ENCODE results near the gene HNRNPAB. TPM values are rescaled to one million over a fixed set of nuclear protein-coding genes. Genes with fewer than 3 reads are reported as not detected.

Gene HNRNPAB
- total and polyA plus RNA-seq, 9 of the 15 experiments (the other 6 are each of a cell fraction or from before 2014, with no cell fraction given), result 34.6 to 425 (median 236) TPM

GRCh38 chr5:178256746-178257145 is 52.4 kb downstream of the HNRNPAB start:
- Histone ChIP-seq H3K27ac (ENCODE audit: extremely low read depth, low read depth, low read length) (no peak overlapping the region), H3K79me2 (ENCODE audit: control insufficient read depth, insufficient read depth, low read length) (no peaks in the 10 kb centered on the region), H2AFZ (ENCODE audit: low read depth, low read length) (no peak overlapping the region), H3K36me3 (ENCODE audit: control insufficient read depth, insufficient read depth, low read length) (no peaks in the 10 kb centered on the region), H3K9me1 (ENCODE audit: control insufficient read depth, insufficient read depth, low read length) (no peaks in the 10 kb centered on the region), H3K4me3 (no peak overlapping the region), H3K9ac (ENCODE audit: insufficient read depth in 1 of 2, low read depth in 2 of 2, low read length in 2 of 2) (peak overlapping the region in 1 of 2 experiments; percentile 10; a peak in 1 of 4 replicates), H3K27me3 (ENCODE audit: control insufficient read depth in 2 of 2, insufficient read depth in 2 of 2, low read length in 2 of 2) (peaks cover 2 to 61% of the 10 kb centered on the region in 2 experiments; a peak in 3 of 5 replicates), H4K20me1 (replicated peaks; ENCODE audit: control insufficient read depth, insufficient read depth, low read length) (no peaks in the 10 kb centered on the region), H3K4me2 (ENCODE audit: insufficient read depth, low read length) (no peak overlapping the region), H3K9me3 (replicated peaks; ENCODE audit: control insufficient read depth, insufficient read depth, low read depth, low read length) (no peaks in the 10 kb centered on the region), H3K4me1 (replicated peaks in 1 of 2; ENCODE audit: control insufficient read depth in 2 of 2, insufficient read depth in 2 of 2, low read length in 2 of 2) (peaks cover 0 to 20% of the 10 kb centered on the region in 2 experiments; a peak in 2 of 5 replicates)
- ChIA-PET CTCF (ENCODE audit: low intra/inter-chr PET ratio) (no interaction called here), POLR2A (interaction anchor here (0.7 kb wide), 2 partner anchors 9 to 32 kb away, joined by 3 to 5 read pairs; no protein-coding TSS in a partner anchor)
- 8% methylated on average over 17 of the region's 19 CpGs for WGBS (ENCODE audit: insufficient coverage, low coverage, missing lambda C conversion rate)
- peak; percentile 65 for ATAC-seq
- no TSS peak for BruUV-seq (replicated peaks)
- no peak for FAIRE-seq
- intact Hi-C loops (cut with micrococcal nuclease) (no loop called here), in situ Hi-C loops (cut with MboI) (no loop called here)
- peak; percentile 30 to 50 (median 40) for DNase-seq (ENCODE audit: extremely low read depth in 1 of 4, low spot score in 3 of 4)
- TF ChIP-seq E2F6 (IDR thresholded peaks at IDR 0.05; ENCODE audit: borderline replicate concordance in 1 of 2, extremely low read depth in 1 of 2, insufficient read depth in 1 of 2, insufficient read length in 1 of 2, low read depth in 1 of 2, low read length in 1 of 2, poor library complexity in 1 of 2, severe bottlenecking in 1 of 2) (peak in 1 of 2 experiments; percentile 38), THRB (CRISPR knock-in tag; conservative IDR thresholded peaks at IDR 0.05) (no peak), ZNF212 (CRISPR knock-in tag; IDR thresholded peaks at IDR 0.05) (no peak), KDM2B (CRISPR knock-in tag; IDR thresholded peaks at IDR 0.05) (no peak), ZNF124 (CRISPR knock-in tag; IDR thresholded peaks at IDR 0.05) (no peak), SMARCA4 (IDR thresholded peaks at IDR 0.05) (no peak), AFF4 (CRISPR knock-in tag; IDR thresholded peaks at IDR 0.05) (no peak)

Data from K562 (cell line).